PC-3 (cell line): ENCODE data around the gene ARHGAP6. TPM values are rescaled to one million over a fixed set of nuclear protein-coding genes. Genes with fewer than 3 reads are reported as not detected.

Source experiments
- ATAC-seq: fragments of 200-7000 bp; cut with Tn5 transposase; 2 replicates; pipeline ENCODE4 v1.9.1; 2020; ENCODE audit warnings: mild to moderate bottlenecking, moderate library complexity
- BruUV-seq: library from RNA; stranded (reverse); fragments of 400-500 nt; replicated peaks from 2 replicates; lab custom pipeline; 2021; lab: Mats Ljungman, UMichigan
- CTCF ChIA-PET: fragments of 300-600 bp; sonication (Branson Sonifier 250); formaldehyde crosslinking; loops from one replicate; lab custom pipeline; 2022; ENCODE audit warnings: antibody characterized with exemption; lab: Charles Lee
- POLR2A ChIA-PET: fragments of 300-600 bp; sonication (Branson Sonifier 250); formaldehyde crosslinking; loops from one replicate; lab custom pipeline; 2022; ENCODE audit warnings: antibody characterized with exemption; ENCODE audit not compliant: unreplicated experiment; lab: Charles Lee
- DNase-seq: peaks from one replicate; pipeline ENCODE4 v3.0.0-alpha.2; 2015
- H2AFZ ChIP-seq: fragments of 300-600 bp; sonication (generic); 2 replicates; pipeline ENCODE4 v1.6.0; 2016; ENCODE audit warnings: antibody characterized with exemption, low read length
- H3F3A ChIP-seq: fragments of 300-600 bp; sonication (generic); one replicate; pipeline ENCODE4 v1.6.0; 2017; ENCODE audit warnings: antibody characterized with exemption, low read length, control low read depth, mild to moderate bottlenecking; ENCODE audit not compliant: unreplicated experiment
- H3K27ac ChIP-seq: fragments of 300-600 bp; sonication (generic); 2 replicates; pipeline ENCODE4 v1.5.1; 2016; ENCODE audit warnings: mild to moderate bottlenecking, low read length
- H3K27me3 ChIP-seq: fragments of 300-600 bp; sonication (generic); 2 replicates; pipeline ENCODE4 v1.6.1; 2016; ENCODE audit warnings: low read length, mixed read lengths
- H3K36me3 ChIP-seq: fragments of 300-600 bp; sonication (generic); 2 replicates; pipeline ENCODE4 v1.6.1; 2016; ENCODE audit warnings: low read depth, mixed run types, low read length, mixed read lengths
- H3K4me1 ChIP-seq: fragments of 300-600 bp; sonication (generic); 2 replicates; pipeline ENCODE4 v1.5.1; 2016; ENCODE audit warnings: low read length; ENCODE audit not compliant: insufficient read depth
- H3K4me2 ChIP-seq: fragments of 300-600 bp; sonication (generic); 2 replicates; pipeline ENCODE4 v1.6.0; 2016; ENCODE audit warnings: low read length
- H3K4me3 ChIP-seq: fragments of 300-600 bp; sonication (generic); 2 replicates; pipeline ENCODE4 v1.5.1; 2016; ENCODE audit warnings: mild to moderate bottlenecking, low read length, mixed read lengths
- H3K79me2 ChIP-seq: fragments of 300-600 bp; sonication (generic); 2 replicates; pipeline ENCODE4 v1.6.1; 2017; ENCODE audit warnings: low read length, mixed read lengths
- H3K9ac ChIP-seq: fragments of 300-600 bp; sonication (generic); 2 replicates; pipeline ENCODE4 v1.6.0; 2016; ENCODE audit warnings: mild to moderate bottlenecking, low read length
- H3K9me2 ChIP-seq: fragments of 300-600 bp; sonication (generic); replicated peaks from 2 replicates; pipeline ENCODE4 v1.6.1; 2016; ENCODE audit warnings: mixed run types, low read length, mixed read lengths
- H3K9me3 ChIP-seq: fragments of 300-600 bp; sonication (generic); 2 replicates; pipeline ENCODE4 v1.6.1; 2016; ENCODE audit warnings: low read length, mixed read lengths
- H4K20me1 ChIP-seq: fragments of 300-600 bp; sonication (generic); 2 replicates; pipeline ENCODE4 v1.6.1; 2016; ENCODE audit warnings: low read length, mixed read lengths
- CTCF ChIP-seq: fragments of 300-600 bp; sonication (generic); conservative IDR thresholded peaks from 2 replicates; pipeline ENCODE4 v1.5.1; 2017; ENCODE audit warnings: antibody characterized with exemption, low read depth, mild to moderate bottlenecking, low read length
- EZH2 ChIP-seq: fragments of 300-600 bp; sonication (generic); IDR thresholded peaks from one replicate; pipeline ENCODE4 v1.6.1; 2017; ENCODE audit warnings: antibody characterized with exemption, mild to moderate bottlenecking, low read length; ENCODE audit not compliant: unreplicated experiment
- EZH2phosphoT487 ChIP-seq: fragments of 300-600 bp; sonication (generic); IDR thresholded peaks from 2 replicates; pipeline ENCODE4 v1.6.1; 2018; ENCODE audit warnings: mild to moderate bottlenecking, antibody characterized with exemption, low read length, borderline replicate concordance
- intact Hi-C: fragments of 100-400 bp; cut with micrococcal nuclease; formaldehyde crosslinking; loops from 2 replicates; pipeline ENCODE4 v1.9.0; 2023
- total RNA-seq: library from RNA; depleted of rRNA; stranded (reverse); fragments of >200 nt; gene quantifications from 2 replicates; pipeline ENCODE4 v1.2.3, GENCODE V29; 2014

Gene ARHGAP6
- total RNA-seq, 1 experiment from 2014 or later, result 2.8 TPM

- Histone ChIP-seq H3K79me2 (no peaks in the 10 kb centered on the region), H3K27me3 (no peaks in the 10 kb centered on the region), H2AFZ (no peak overlapping the region), H3K9ac (no peak overlapping the region), H3F3A (no peaks in the 10 kb centered on the region), H3K4me1 (peaks cover 25% of the 10 kb centered on the region), H3K9me3 (no peaks in the 10 kb centered on the region), H3K4me2 (no peak overlapping the region), H3K4me3 (no peak overlapping the region), H3K27ac (no peak overlapping the region), H4K20me1 (no peaks in the 10 kb centered on the region), H3K36me3 (no peaks in the 10 kb centered on the region), H3K9me2 (no peaks in the 10 kb centered on the region)
- ChIA-PET POLR2A (no interaction called here), CTCF (no interaction called here)
- DNase-seq (no peak), ATAC-seq (no peak)
- BruUV-seq, result no TSS peak
- no peak for TF ChIP-seq EZH2
- no peak for TF ChIP-seq EZH2phosphoT487
- TF ChIP-seq CTCF, result no peak
- intact Hi-C loops, result no loop called here
Measured at GRCh38 chrX:11401966-11402365, 263.8 kb downstream of the ARHGAP6 start.

GRCh38 chrX:11399489-11400094 is 266.1 kb downstream of the ARHGAP6 start:
- Histone ChIP-seq H3K9me3 (no peaks in the 10 kb centered on the region), H2AFZ (no peak overlapping the region), H4K20me1 (no peaks in the 10 kb centered on the region), H3F3A (no peaks in the 10 kb centered on the region), H3K4me2 (no peak overlapping the region), H3K27ac (no peak overlapping the region), H3K4me1 (peaks cover 17% of the 10 kb centered on the region), H3K79me2 (no peaks in the 10 kb centered on the region), H3K9me2 (no peaks in the 10 kb centered on the region), H3K9ac (no peak overlapping the region), H3K36me3 (no peaks in the 10 kb centered on the region), H3K4me3 (no peak overlapping the region), H3K27me3 (no peaks in the 10 kb centered on the region)
- no peak for DNase-seq
- no TSS peak for BruUV-seq
- intact Hi-C loops, result no loop called here
- no peak for ATAC-seq
- no peak for TF ChIP-seq EZH2phosphoT487
- no peak for TF ChIP-seq CTCF
- no peak for TF ChIP-seq EZH2
- ChIA-PET CTCF (no interaction called here), POLR2A (no interaction called here)

GRCh38 chrX:11398785-11399184 is 266.9 kb downstream of the ARHGAP6 start:
- ATAC-seq (no peak), DNase-seq (peak; percentile 31)
- H4K20me1 ChIP-seq, result no peaks in the 10 kb centered on the region
- H3K9me2 ChIP-seq, result no peaks in the 10 kb centered on the region
- peaks cover 17% of the 10 kb centered on the region for H3K4me1 ChIP-seq
- H3K79me2 ChIP-seq, result no peaks in the 10 kb centered on the region
- H3K27ac ChIP-seq, result peak overlapping the region; percentile 39; the same call in 1 of the 2 replicates
- no peak overlapping the region for H2AFZ ChIP-seq
- no TSS peak for BruUV-seq
- CTCF ChIA-PET, result no interaction called here
- H3K4me2 ChIP-seq, result peak overlapping the region; percentile 16; the same call in 1 of the 2 replicates
- POLR2A ChIA-PET, result interaction anchor here (0.6 kb wide), 1 partner anchor 523 kb away, joined by 4 read pairs; no protein-coding TSS in a partner anchor
- no peaks in the 10 kb centered on the region for H3K36me3 ChIP-seq
- TF ChIP-seq EZH2phosphoT487, result no peak
- no peak for TF ChIP-seq CTCF
- no peak for TF ChIP-seq EZH2
- no peaks in the 10 kb centered on the region for H3F3A ChIP-seq
- intact Hi-C loops, result no loop called here
- no peak overlapping the region for H3K9ac ChIP-seq
- no peak overlapping the region for H3K4me3 ChIP-seq
- no peaks in the 10 kb centered on the region for H3K9me3 ChIP-seq
- H3K27me3 ChIP-seq, result no peaks in the 10 kb centered on the region
